LNCaP clone FGC (cell line): Measurements from ENCODE around the gene BICDL1.

Source experiments
- DNase-seq: peaks from one replicate; pipeline ENCODE4 v3.0.0-alpha.2; 2011; ENCODE audit warnings: low read depth
- H3K4me3 ChIP-seq: 2 replicates; pipeline ENCODE4 v1.5.1; 2011; ENCODE audit warnings: mild to moderate bottlenecking, low read depth, low read length, control low read depth
- CTCF ChIP-seq: IDR thresholded peaks from 2 replicates; pipeline ENCODE4 v1.5.1; 2012; ENCODE audit warnings: mild to moderate bottlenecking; ENCODE audit not compliant: control insufficient read depth, insufficient read depth; ENCODE audit errors: extremely low read depth

Gene BICDL1

DNA sequence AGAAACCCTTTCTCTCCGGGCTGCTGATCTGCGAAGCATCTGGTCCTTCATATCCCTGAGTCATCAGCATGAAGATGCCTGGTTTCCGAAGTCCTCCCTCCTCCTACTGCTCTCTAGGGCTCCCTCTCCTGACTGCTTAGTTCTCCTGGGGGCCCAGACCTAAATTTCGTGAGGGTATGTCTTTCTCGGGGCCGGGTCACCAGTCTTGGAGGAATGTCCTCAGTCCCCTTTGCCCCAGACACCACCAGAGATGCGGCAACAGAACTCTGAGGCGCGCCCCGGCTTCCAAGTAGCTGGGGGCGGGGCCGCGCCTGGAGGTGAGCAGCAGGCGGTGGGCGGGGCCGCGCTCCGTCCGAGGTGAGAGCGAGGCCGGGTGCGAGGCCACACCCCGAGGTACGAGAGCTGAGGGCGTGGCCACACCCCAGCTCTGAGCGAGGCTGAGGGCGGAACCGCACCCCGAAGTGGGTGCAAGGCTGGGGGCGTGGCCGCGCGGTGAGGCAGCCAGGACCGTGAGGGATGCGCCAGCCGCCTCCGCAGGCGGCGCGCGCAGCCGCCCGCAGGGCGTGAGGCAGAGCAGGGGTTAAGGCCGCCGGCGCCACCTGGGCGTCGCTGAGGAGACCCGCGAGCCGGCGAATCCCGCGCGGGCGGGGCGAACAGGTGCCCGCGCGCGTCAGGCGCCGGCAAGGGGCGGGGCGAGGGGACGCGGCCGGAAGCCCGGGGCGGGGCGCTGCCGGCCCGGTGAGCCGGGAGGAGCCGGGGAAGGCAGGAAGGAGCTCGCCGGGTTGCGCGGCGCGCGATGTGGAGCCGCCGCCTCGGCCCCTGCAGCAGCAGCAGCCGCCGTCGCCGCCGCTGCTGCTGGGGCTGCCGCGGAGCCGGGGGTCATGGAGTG, at the start of gene BICDL1:
Gene BICDL1, plus strand, starts transcription at position 765 of the 889 bp plus-strand sequence. CDS start 633 bp downstream, outside the sequence.
- peak; percentile 33; the same call in 1 of the 2 replicates for TF ChIP-seq CTCF
- peak within 1 kb of the TSS; percentile 61 for H3K4me3 ChIP-seq
- DNase-seq = peak; percentile 74

GRCh38 chr12:119940897-119941296, 48.1 kb upstream of the BICDL1 start:
- H3K4me3 ChIP-seq = no peak overlapping the region
- no peak for TF ChIP-seq CTCF
- peak; percentile 17 for DNase-seq

DNA sequence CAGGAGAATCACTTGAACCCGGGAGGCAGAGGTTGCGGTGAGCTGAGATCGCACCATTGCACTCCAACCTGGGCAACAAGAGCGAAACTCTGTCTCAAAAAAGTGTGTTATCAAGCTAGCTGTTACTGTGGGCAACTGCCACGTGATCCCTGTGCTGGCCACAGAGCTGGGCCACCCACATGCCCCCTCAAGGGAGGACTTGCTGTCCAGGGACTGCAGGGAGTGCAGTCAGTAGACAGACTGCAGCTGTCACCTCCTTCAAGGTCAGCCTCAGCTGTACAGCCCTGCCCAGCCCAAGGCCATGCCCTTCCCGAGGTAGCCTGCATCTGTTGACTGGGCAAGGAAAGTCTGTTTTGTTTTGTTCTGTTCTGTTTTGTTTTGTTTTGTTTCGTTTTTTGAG, 46.6 kb upstream of the BICDL1 start:
- no peak for DNase-seq
- H3K4me3 ChIP-seq = no peak overlapping the region
- TF ChIP-seq CTCF = no peak

DNA sequence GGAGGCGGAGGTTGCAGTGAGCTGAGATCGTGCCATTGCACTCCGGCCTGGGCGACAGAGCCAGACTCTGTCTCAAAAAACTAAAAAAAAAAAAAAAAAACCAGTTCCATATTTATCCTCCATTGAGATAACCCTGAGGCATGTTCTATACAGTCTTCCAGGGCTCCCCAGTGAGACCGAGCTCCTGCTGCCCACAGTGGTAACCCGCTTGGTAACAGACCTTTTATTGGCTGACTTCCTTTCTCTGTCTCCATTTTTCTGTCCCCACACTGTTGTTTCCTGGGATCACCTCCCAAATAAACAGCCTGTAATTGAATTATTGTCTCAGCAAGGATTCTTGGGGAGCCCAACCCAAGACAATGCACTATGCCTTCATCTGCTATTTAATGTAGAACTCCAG, 42.8 kb upstream of the BICDL1 start:
- TF ChIP-seq CTCF = no peak
- no peak overlapping the region for H3K4me3 ChIP-seq
- no peak for DNase-seq

DNA sequence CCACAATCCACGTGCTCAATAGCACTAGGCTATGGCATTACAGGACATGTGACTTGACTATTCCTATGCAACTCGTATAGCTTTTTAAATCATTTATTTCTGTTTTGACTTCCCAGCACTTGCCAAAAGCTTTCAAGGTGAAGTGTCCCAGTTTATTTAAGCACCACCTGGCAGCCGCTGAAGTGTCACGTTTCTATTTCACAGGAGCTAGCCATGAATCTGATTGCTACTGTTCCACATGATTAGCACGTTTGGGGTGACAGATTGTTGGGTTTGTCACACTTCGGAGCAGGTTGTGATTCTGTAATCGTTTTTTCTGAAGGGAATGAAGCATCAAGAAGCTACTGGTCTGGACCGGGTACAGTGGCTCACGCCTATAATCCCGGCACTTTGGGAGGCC, 39.9 kb upstream of the BICDL1 start:
- no peak overlapping the region for H3K4me3 ChIP-seq
- no peak for DNase-seq
- no peak for TF ChIP-seq CTCF

GRCh38 chr12:119949594-119949993, 39.4 kb upstream of the BICDL1 start:
- TF ChIP-seq CTCF = no peak
- DNase-seq = no peak
- H3K4me3 ChIP-seq = no peak overlapping the region

- TF ChIP-seq CTCF = no peak
- no peak for DNase-seq
- H3K4me3 ChIP-seq = no peak overlapping the region
Observed at GRCh38 chr12:119956047-119956446, 33.0 kb upstream of the BICDL1 start.
